Adrenal gland (tissue), 5 donors: Measurements from ENCODE around the gene MARS1.

Experiments used
- CTCF ChIP-seq, 6 experiments: fragments of 450-650 bp in 4 of 6; fragments of 200-600 bp in 2 of 6; sonication (generic) in 1 of 6; IDR thresholded peaks; 1 replicate in 5 of 6; 2 replicates in 1 of 6; pipeline versions ENCODE4 v1.5.1 to v1.8.0; 2016 to 2021; ENCODE audit warnings: antibody characterized with exemption in 6 of 6, mild to moderate bottlenecking in 2 of 6, moderate library complexity in 1 of 6
- POLR2A ChIP-seq, 2 donors: fragments of 450-650 bp; IDR thresholded peaks; one replicate each; pipeline ENCODE4 v1.6.1; 2017; ENCODE audit warnings: antibody characterized with exemption in 2 of 2, mild to moderate bottlenecking in 2 of 2, moderate library complexity in 1 of 2
- donor health status: DM: no; HTN: no; CAD: no.

GRCh38 chr12:57530396-57531142 is 42.7 kb downstream of the MARS1 start:
- no peak for TF ChIP-seq CTCF (IDR thresholded peaks at IDR 0.05)
- TF ChIP-seq POLR2A (IDR thresholded peaks at IDR 0.05) = no peak
